OCI-LY3 (cell line): ENCODE results near the gene LRRC4C.

Source experiments
- EZH2phosphoT487 ChIP-seq: fragments of 200-600 bp; shearing (Covaris generic); IDR thresholded peaks from 2 replicates; pipeline ENCODE4 v1.6.1; 2018; ENCODE audit warnings: antibody characterized with exemption, mixed run types, low read depth
- TF ChIP-seq, protein P1 (sequence below): fragments of 200-600, 300-600 bp; sonication (generic); IDR thresholded peaks from 2 replicates; pipeline ENCODE4 v1.5.1; 2014; ENCODE audit warnings: antibody characterized with exemption, low read length, low read depth

DNA sequence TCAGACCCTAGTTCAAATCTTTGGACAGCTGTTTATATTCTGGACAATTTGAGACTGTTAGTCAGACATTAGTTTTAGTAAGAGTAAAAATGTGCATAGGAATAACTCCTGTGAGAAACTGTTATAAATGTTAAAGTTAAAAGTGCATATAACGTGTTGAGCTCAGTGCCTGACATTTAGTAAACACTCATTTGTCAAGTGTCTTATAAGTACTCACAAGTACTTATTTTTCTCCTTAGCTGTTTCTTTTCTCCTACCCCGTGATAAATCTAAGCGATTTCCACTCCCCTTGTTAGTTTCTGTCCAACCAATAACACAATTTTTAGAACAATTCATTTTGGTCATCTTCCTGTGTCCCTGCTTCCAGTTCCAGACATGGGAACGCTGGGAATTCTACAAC, 59.3 kb downstream of the LRRC4C start:
- TF ChIP-seq, protein P1, sequence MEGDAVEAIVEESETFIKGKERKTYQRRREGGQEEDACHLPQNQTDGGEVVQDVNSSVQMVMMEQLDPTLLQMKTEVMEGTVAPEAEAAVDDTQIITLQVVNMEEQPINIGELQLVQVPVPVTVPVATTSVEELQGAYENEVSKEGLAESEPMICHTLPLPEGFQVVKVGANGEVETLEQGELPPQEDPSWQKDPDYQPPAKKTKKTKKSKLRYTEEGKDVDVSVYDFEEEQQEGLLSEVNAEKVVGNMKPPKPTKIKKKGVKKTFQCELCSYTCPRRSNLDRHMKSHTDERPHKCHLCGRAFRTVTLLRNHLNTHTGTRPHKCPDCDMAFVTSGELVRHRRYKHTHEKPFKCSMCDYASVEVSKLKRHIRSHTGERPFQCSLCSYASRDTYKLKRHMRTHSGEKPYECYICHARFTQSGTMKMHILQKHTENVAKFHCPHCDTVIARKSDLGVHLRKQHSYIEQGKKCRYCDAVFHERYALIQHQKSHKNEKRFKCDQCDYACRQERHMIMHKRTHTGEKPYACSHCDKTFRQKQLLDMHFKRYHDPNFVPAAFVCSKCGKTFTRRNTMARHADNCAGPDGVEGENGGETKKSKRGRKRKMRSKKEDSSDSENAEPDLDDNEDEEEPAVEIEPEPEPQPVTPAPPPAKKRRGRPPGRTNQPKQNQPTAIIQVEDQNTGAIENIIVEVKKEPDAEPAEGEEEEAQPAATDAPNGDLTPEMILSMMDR = no peak
- TF ChIP-seq EZH2phosphoT487 = no peak
